Activated B cell treated with CpG ODN at 0.5 μM for 24 hours (primary cell): ENCODE measurements around the gene NBEAL2. TPM values are rescaled to one million over a fixed set of nuclear protein-coding genes. Genes with fewer than 3 reads are reported as not detected.

Experiments used
- ATAC-seq: fragments of 200-7000 bp; cut with Tn5 transposase; one replicate; pipeline ENCODE4 v1.10.0; 2021; ENCODE audit warnings: low read depth, mild to moderate bottlenecking, moderate library complexity
- CTCF ChIA-PET: fragments of 350-600 bp; sonication (Branson Sonifier 250); formaldehyde crosslinking; loops from one replicate; lab custom pipeline; 2021; ENCODE audit warnings: antibody characterized with exemption; lab: Charles Lee
- POLR2A ChIA-PET: fragments of 350-600 bp; sonication (Branson Sonifier 250); formaldehyde crosslinking; loops from one replicate; lab custom pipeline; 2021; ENCODE audit warnings: antibody characterized with exemption; lab: Charles Lee
- DNase-seq: peaks from one replicate; pipeline ENCODE4 v3.0.0; 2022
- H3K27ac Mint-ChIP-seq: one replicate; pipeline ENCODE4 v1.8.0; 2020; ENCODE audit warnings: mixed read lengths
- H3K27me3 Mint-ChIP-seq: one replicate; pipeline ENCODE4 v1.8.0; 2021; ENCODE audit warnings: mixed read lengths
- H3K36me3 Mint-ChIP-seq: one replicate; pipeline ENCODE4 v1.8.0; 2021; ENCODE audit warnings: low read depth, mixed read lengths
- H3K4me1 Mint-ChIP-seq: one replicate; pipeline ENCODE4 v1.8.0; 2021; ENCODE audit warnings: mixed read lengths
- H3K4me3 Mint-ChIP-seq: one replicate; pipeline ENCODE4 v1.8.0; 2020; ENCODE audit warnings: mild to moderate bottlenecking, mixed read lengths
- H3K9me3 Mint-ChIP-seq: one replicate; pipeline ENCODE4 v1.8.0; 2020; ENCODE audit warnings: mixed read lengths
- CTCF ChIP-seq: fragments of 200-600 bp; IDR thresholded peaks from one replicate; pipeline ENCODE4 v1.8.0; 2022; ENCODE audit warnings: antibody characterized with exemption, mild to moderate bottlenecking
- intact Hi-C: fragments of 100-400 bp; cut with micrococcal nuclease; formaldehyde crosslinking; loops from one replicate; pipeline ENCODE4 v1.15.1; 2024
- total RNA-seq: library from RNA; stranded (reverse); gene quantifications from 2 replicates; pipeline ENCODE4 v1.2.3, GENCODE V29; 2022

Gene NBEAL2
- total RNA-seq, 1 donor from 2014 or later, result 98.6 TPM

DNA sequence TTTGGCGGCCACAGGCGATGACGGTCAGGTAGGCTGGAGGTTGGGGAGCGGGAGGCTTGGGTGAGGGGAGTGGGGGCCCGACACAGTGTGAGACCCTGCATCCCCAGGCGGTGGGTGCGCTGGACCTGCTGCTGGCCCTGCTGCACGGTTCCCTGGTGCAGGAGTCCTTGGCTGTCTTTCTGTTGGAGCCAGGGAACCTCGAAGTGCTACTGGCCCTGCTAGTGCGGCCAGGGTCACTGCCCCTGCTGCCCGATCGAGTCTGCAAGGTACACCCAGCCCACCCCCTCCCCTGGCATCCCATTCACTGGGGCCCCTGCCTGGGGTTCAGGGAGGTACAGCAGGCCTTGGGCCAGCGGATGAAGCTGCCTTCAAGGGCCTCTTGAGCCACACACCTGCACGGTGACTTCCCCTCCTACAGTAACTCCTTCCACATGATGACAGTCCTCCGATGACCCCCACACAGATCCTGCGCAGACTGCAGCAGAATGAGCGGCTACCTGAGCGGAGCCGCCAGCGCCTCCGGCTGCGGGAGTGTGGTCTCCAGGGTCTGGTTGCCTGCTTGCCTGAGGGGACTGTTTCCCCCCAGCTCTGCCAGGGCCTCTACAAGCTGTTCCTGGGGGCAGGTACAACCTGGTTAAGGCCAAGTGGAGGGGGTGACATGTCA is 19.5 kb downstream of the NBEAL2 start:
- CTCF ChIA-PET, result interaction anchor here (0.8 to 2.9 kb wide), 11 partner anchors 14 to 332 kb away, joined by 3 to 35 read pairs (median 4); partner anchors contain the start of gene CCDC12
- H3K9me3 Mint-ChIP-seq, result no peaks in the 10 kb centered on the region
- no peak for DNase-seq
- H3K4me1 Mint-ChIP-seq, result peaks cover 10% of the 10 kb centered on the region
- no peak overlapping the region for H3K27ac Mint-ChIP-seq
- H3K27me3 Mint-ChIP-seq, result no peaks in the 10 kb centered on the region
- TF ChIP-seq CTCF, result no peak
- POLR2A ChIA-PET, result interaction anchor here (0.6 to 0.7 kb wide), 2 partner anchors 26 to 150 kb away, joined by 3 to 4 read pairs; no protein-coding TSS in a partner anchor
- no peak for ATAC-seq
- no peak overlapping the region for H3K4me3 Mint-ChIP-seq
- H3K36me3 Mint-ChIP-seq, result peaks cover 58% of the 10 kb centered on the region
- intact Hi-C loops, result loop anchor here (1.0 to 5.0 kb wide), 7 partner anchors 20 to 294 kb away; partner anchors contain the start of gene NBEAL2

DNA sequence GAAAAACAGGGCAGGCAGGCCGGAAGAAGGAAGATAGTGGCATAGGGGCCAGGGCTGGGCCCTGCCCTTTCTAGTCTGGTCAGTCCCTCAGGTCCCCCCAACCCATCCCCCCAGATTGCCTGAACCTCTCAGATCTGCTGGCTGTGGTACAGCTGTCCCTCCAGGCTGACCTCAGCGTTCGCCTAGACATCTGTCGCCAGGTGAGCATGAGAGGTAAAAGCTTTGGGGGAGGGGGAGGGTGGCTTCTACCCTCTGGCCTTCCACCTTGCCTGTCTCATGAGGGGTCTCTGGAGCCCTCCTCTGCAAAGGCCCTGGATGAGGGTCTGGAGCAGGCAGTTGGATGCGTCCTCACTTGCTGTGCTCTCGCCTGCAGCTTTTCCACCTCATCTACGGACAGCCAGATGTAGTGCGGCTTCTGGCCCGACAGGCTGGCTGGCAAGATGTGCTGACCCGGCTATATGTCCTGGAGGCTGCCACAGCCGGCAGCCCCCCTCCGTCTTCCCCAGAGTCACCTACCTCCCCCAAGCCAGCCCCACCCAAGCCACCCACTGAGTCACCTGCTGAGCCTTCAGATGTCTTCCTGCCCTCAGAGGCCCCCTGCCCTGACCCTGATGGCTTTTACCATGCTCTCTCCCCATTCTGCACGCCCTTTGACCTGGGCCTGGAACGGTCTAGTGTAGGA is 20.2 kb downstream of the NBEAL2 start:
- ATAC-seq (no peak), DNase-seq (no peak)
- Mint-ChIP-seq H3K9me3 (no peaks in the 10 kb centered on the region), H3K27ac (no peak overlapping the region), H3K4me1 (peaks cover 10% of the 10 kb centered on the region), H3K36me3 (peaks cover 59% of the 10 kb centered on the region), H3K4me3 (no peak overlapping the region), H3K27me3 (no peaks in the 10 kb centered on the region)
- intact Hi-C loops, result loop anchor here (5.0 kb wide), 1 partner anchor 152 kb away; no protein-coding TSS in a partner anchor
- POLR2A ChIA-PET, result interaction anchor here (0.6 to 0.7 kb wide), 2 partner anchors 27 to 151 kb away, joined by 3 to 4 read pairs; no protein-coding TSS in a partner anchor
- no peak for TF ChIP-seq CTCF
- CTCF ChIA-PET, result interaction anchor here (1.0 to 2.9 kb wide), 6 partner anchors 18 to 134 kb away, joined by 3 to 35 read pairs (median 8); partner anchors contain the start of gene CCDC12

DNA sequence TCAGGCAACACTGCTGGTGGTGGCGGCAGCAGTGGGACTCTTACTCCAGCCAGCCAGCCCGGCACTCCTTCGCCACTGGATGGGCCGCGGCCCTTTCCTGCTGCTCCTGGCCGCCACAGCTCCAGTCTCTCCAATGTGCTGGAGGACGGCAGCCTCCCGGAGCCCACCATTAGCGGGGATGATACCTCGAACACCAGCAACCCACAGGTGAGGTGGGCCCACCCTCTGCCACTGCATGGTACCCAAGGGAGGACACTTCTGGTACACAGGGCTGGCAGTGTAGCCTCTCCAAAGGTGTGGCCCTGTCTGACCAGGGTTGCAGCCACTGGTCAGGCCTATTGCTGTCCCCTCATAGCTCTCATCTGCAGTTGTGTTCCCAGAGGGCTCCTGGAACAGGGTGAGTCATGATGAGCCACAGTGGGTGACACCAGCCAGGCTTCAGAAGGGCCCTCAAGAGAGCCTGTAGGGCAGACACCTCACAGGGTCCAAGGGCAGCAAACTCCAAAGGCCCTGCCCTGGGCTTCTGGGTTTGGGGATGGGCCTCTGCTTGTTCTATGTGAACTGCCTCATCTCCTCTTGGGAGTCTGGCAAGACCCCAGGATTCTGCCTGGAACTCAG is 20.8 kb downstream of the NBEAL2 start:
- Mint-ChIP-seq H3K36me3 (peaks cover 59% of the 10 kb centered on the region), H3K4me1 (peaks cover 10% of the 10 kb centered on the region), H3K9me3 (no peaks in the 10 kb centered on the region), H3K27ac (no peak overlapping the region), H3K4me3 (no peak overlapping the region), H3K27me3 (no peaks in the 10 kb centered on the region)
- no peak for TF ChIP-seq CTCF
- ATAC-seq, result no peak
- ChIA-PET CTCF (interaction anchor here (1.5 to 2.9 kb wide), 2 partner anchors 76 to 134 kb away, joined by 4 to 35 read pairs; no protein-coding TSS in a partner anchor), POLR2A (no interaction called here)
- intact Hi-C loops, result no loop called here
- no peak for DNase-seq

GRCh38 chr3:47000922-47001730 is 21.7 kb downstream of the NBEAL2 start:
- Mint-ChIP-seq H3K4me3 (no peak overlapping the region), H3K9me3 (no peaks in the 10 kb centered on the region), H3K36me3 (peaks cover 63% of the 10 kb centered on the region), H3K27me3 (no peaks in the 10 kb centered on the region), H3K4me1 (peaks cover 10% of the 10 kb centered on the region), H3K27ac (no peak overlapping the region)
- intact Hi-C loops, result no loop called here
- ChIA-PET POLR2A (no interaction called here), CTCF (no interaction called here)
- ATAC-seq, result no peak
- DNase-seq, result no peak
- TF ChIP-seq CTCF, result no peak
